Measurements from ENCODE around the gene RGS9.
A peak's percentile ranks its signal among the peaks of the same experiment; 100 is the strongest.

RGS9 gene

GRCh38 chr17:65222214-65222738 is 85.1 kb downstream of the RGS9 start:
- no peak for DNase-seq

GRCh38 chr17:65225061-65225460 is 87.9 kb downstream of the RGS9 start:
- DNase-seq, result no peak

GRCh38 chr17:65226227-65226626 is 89.1 kb downstream of the RGS9 start:
- no peak for DNase-seq

- DNase-seq, result no peak
Measured at GRCh38 chr17:65227637-65228036, 90.5 kb downstream of the RGS9 start.

- DNase-seq, result no peak
Measured at GRCh38 chr17:65228287-65228686, 91.1 kb downstream of the RGS9 start.

- DNase-seq, result peak; percentile 60
Measured at GRCh38 chr17:65228734-65229620, 91.8 kb downstream of the RGS9 start.

- DNase-seq, result peak; percentile 7
Measured at GRCh38 chr17:65229621-65229995, 92.4 kb downstream of the RGS9 start.

GRCh38 chr17:65230040-65230439 is 92.9 kb downstream of the RGS9 start:
- no peak for DNase-seq

GRCh38 chr17:65231086-65231485 is 93.9 kb downstream of the RGS9 start:
- no peak for DNase-seq

- peak; percentile 60 for DNase-seq
Measured at GRCh38 chr17:65231662-65232335, 94.6 kb downstream of the RGS9 start.

- DNase-seq, result no peak
Measured at GRCh38 chr17:65235284-65235683, 98.1 kb downstream of the RGS9 start.

GRCh38 chr17:65236321-65236720 is 99.2 kb downstream of the RGS9 start:
- no peak for DNase-seq

GRCh38 chr17:65243838-65244625 is 106.9 kb downstream of the RGS9 start:
- no peak for DNase-seq

GRCh38 chr17:65246252-65246651 is 109.1 kb downstream of the RGS9 start:
- no peak for DNase-seq

- DNase-seq, result no peak
Measured at GRCh38 chr17:65249774-65250173, 112.6 kb downstream of the RGS9 start.

GRCh38 chr17:65254166-65254565 is 117.0 kb downstream of the RGS9 start:
- no peak for DNase-seq

- DNase-seq, result no peak
Measured at GRCh38 chr17:65259281-65259680, 122.1 kb downstream of the RGS9 start.

GRCh38 chr17:65259696-65260485 is 122.7 kb downstream of the RGS9 start:
- DNase-seq, result no peak

GRCh38 chr17:65260626-65261025 is 123.5 kb downstream of the RGS9 start:
- no peak for DNase-seq

- DNase-seq, result no peak
Measured at GRCh38 chr17:65261152-65261551, 124.0 kb downstream of the RGS9 start.

- DNase-seq, result no peak
Measured at GRCh38 chr17:65261682-65262636, 124.8 kb downstream of the RGS9 start.

All from CD4-positive, alpha-beta T cell treated with Interleukin-17A for 1 hour (primary cell).